GM23338 (cell line): ENCODE measurements around the gene TREML2.

Experiments
- CREB1 ChIP-seq: fragments of 250-450 bp; sonication (Bioruptor Pico); IDR thresholded peaks from 2 replicates; pipeline ENCODE4 v1.5.0; 2020; ENCODE audit warnings: low read depth, mild to moderate bottlenecking, moderate library complexity
- CTCF ChIP-seq, 2 experiments: fragments of 200-600 bp in 1 of 2; sonication (generic) in 1 of 2; conservative IDR thresholded peaks; 2 replicates each; pipeline versions ENCODE4 v1.5.1 to v1.6.1; 2016 to 2017; ENCODE audit warnings: antibody characterized with exemption in 2 of 2, low read depth in 2 of 2, mild to moderate bottlenecking in 2 of 2, moderate library complexity in 1 of 2
- EZH2 ChIP-seq: fragments of 200-600 bp; sonication (generic); IDR thresholded peaks from one replicate; pipeline ENCODE4 v1.8.0; 2017; ENCODE audit warnings: antibody characterized with exemption, mild to moderate bottlenecking, low read depth; ENCODE audit not compliant: unreplicated experiment
- EZH2phosphoT487 ChIP-seq: fragments of 200-600 bp; sonication (generic); IDR thresholded peaks from one replicate; pipeline ENCODE4 v1.8.1; 2018; ENCODE audit warnings: antibody characterized with exemption; ENCODE audit not compliant: unreplicated experiment
- JUNB ChIP-seq: IDR thresholded peaks from one replicate; pipeline ENCODE4 v1.6.1; 2016; ENCODE audit warnings: antibody characterized with exemption; ENCODE audit not compliant: unreplicated experiment
- POLR2AphosphoS5 ChIP-seq: IDR thresholded peaks from 2 replicates; pipeline ENCODE4 v1.6.1; 2016; ENCODE audit warnings: antibody characterized with exemption, low read depth
- REST ChIP-seq: IDR thresholded peaks from one replicate; pipeline ENCODE4 v1.6.1; 2018; ENCODE audit warnings: antibody characterized with exemption; ENCODE audit not compliant: unreplicated experiment
- ZNF114 ChIP-seq: fragments of 250-450 bp; sonication (Bioruptor Pico); IDR thresholded peaks from 2 replicates; pipeline ENCODE4 v1.5.0; 2020; ENCODE audit warnings: mild to moderate bottlenecking, moderate library complexity

- TF ChIP-seq CTCF (conservative IDR thresholded peaks at IDR 0.05; ENCODE audit: low read depth in 2 of 2) (no peak), EZH2 (no peak), POLR2AphosphoS5 (no peak), CREB1 (CRISPR knock-in tag) (no peak), JUNB (no peak), EZH2phosphoT487 (no peak), ZNF114 (CRISPR knock-in tag) (no peak), REST (no peak)
Observed at GRCh38 chr6:41179163-41179562, 21.8 kb downstream of the TREML2 start.
